A673 (cell line): ENCODE data around the gene HEPHL1. TPM values are rescaled to one million over a fixed set of nuclear protein-coding genes. Genes with fewer than 3 reads are reported as not detected.

Source experiments
- total RNA-seq: library from RNA; stranded (reverse); gene quantifications from 2 replicates; pipeline ENCODE4 v1.2.3, GENCODE V29; 2021

HEPHL1 gene
- total RNA-seq, 1 experiment from 2014 or later: not detected

Other genes starting within 250 kb of the HEPHL1 start
- 63.4 and 67.9 TPM in 2 replicates for gene MED17, start 237.1 kb upstream of the HEPHL1 start, total RNA-seq
- gene VSTM5, start 170.7 kb upstream of the HEPHL1 start, total RNA-seq: not detected in 2 replicates
- gene PANX1, start 107.5 kb downstream of the HEPHL1 start, total RNA-seq: 34.2 and 39.0 TPM in 2 replicates